ENCODE measurements around the gene FAM236B. TPM values are rescaled to one million over a fixed set of nuclear protein-coding genes. Genes with fewer than 3 reads are reported as not detected.
"Not testable (repeated sequence)": the region's sequence is repeated elsewhere in the genome, so short reads cannot be mapped to it uniquely, and the experiment has no call there.

FAM236B gene
- total and polyA plus RNA-seq, 2 donors (not counting 1 experiment from before 2014, with no cell fraction given) = not detected

- CTCF ChIA-PET = not testable (repeated sequence)
Observed at GRCh38 chrX:72777467-72777790, 5.0 kb downstream of the FAM236B start.

GRCh38 chrX:72776653-72777466 is 5.6 kb downstream of the FAM236B start, which contains the start of gene DMRTC1B:
DMRTC1B (plus strand) TSS chrX:72776890; CDS start chrX:72845136, 68,246 bp downstream.
- POLR2A ChIA-PET; H3K4me1 ChIP-seq (ENCODE audit: control insufficient read depth in 2 of 2, insufficient read depth in 2 of 2, low read length in 2 of 2); H3K9me3 ChIP-seq (ENCODE audit: control extremely low read depth in 1 of 3, control insufficient read depth in 2 of 3, insufficient read depth in 1 of 3, low read length in 2 of 3); H3K27ac ChIP-seq (ENCODE audit: low read length in 2 of 2); intact Hi-C loops (cut with micrococcal nuclease); H3K9me3 Mint-ChIP-seq (ENCODE audit: insufficient read depth); DNase-seq; H3K27ac Mint-ChIP-seq; H3K79me2 ChIP-seq (ENCODE audit: control insufficient read depth, insufficient read depth, low read length); H2AFZ ChIP-seq (ENCODE audit: insufficient read depth, low read depth, low read length, poor library complexity, severe bottlenecking); H3K27me3 Mint-ChIP-seq; H3K27me3 ChIP-seq (replicated peaks in 1 of 4; ENCODE audit: control extremely low read depth in 1 of 4, control insufficient read depth in 3 of 4, insufficient read depth in 4 of 4, low read length in 3 of 4); H4K20me1 ChIP-seq (ENCODE audit: control insufficient read depth, insufficient read depth, low read length, poor library complexity, severe bottlenecking); H3K4me3 Mint-ChIP-seq; H3K9ac ChIP-seq (ENCODE audit: low read length); H3K4me2 ChIP-seq (replicated peaks; ENCODE audit: low read depth, low read length, poor library complexity, severe bottlenecking); H3K4me1 Mint-ChIP-seq; H3K4me3 ChIP-seq (ENCODE audit: control extremely low read depth in 1 of 5, extremely low read depth in 1 of 5, insufficient read depth in 1 of 5, low read depth in 2 of 5, low read length in 4 of 5); CTCF ChIA-PET; H3K36me3 ChIP-seq (replicated peaks in 1 of 2; ENCODE audit: control extremely low read depth in 1 of 2, control insufficient read depth in 1 of 2, extremely low read depth in 1 of 2, insufficient read depth in 2 of 2, low read length in 1 of 2): not testable (repeated sequence)
- peak; percentile 87 for ATAC-seq (ENCODE audit: low read depth)
- no CpG with 5 or more reads among the region's 44 CpGs for WGBS (ENCODE audit: insufficient coverage)

More at GRCh38 chrX:72777467-72777790, 5.0 kb downstream of the FAM236B start:
- H3K4me3 Mint-ChIP-seq; H3K27me3 ChIP-seq (replicated peaks in 1 of 4; ENCODE audit: control extremely low read depth in 1 of 4, control insufficient read depth in 3 of 4, insufficient read depth in 4 of 4, low read length in 3 of 4); H3K4me1 Mint-ChIP-seq; H3K27ac ChIP-seq (ENCODE audit: low read length in 2 of 2); DNase-seq; H3K4me3 ChIP-seq (ENCODE audit: control extremely low read depth in 1 of 5, extremely low read depth in 1 of 5, insufficient read depth in 1 of 5, low read depth in 2 of 5, low read length in 4 of 5); H3K9me3 Mint-ChIP-seq (ENCODE audit: insufficient read depth); H4K20me1 ChIP-seq (ENCODE audit: control insufficient read depth, insufficient read depth, low read length, poor library complexity, severe bottlenecking); H3K9me3 ChIP-seq (ENCODE audit: control extremely low read depth in 1 of 3, control insufficient read depth in 2 of 3, insufficient read depth in 1 of 3, low read length in 2 of 3); H2AFZ ChIP-seq (ENCODE audit: insufficient read depth, low read depth, low read length, poor library complexity, severe bottlenecking); H3K79me2 ChIP-seq (ENCODE audit: control insufficient read depth, insufficient read depth, low read length); H3K4me2 ChIP-seq (replicated peaks; ENCODE audit: low read depth, low read length, poor library complexity, severe bottlenecking); POLR2A ChIA-PET; H3K27ac Mint-ChIP-seq; H3K36me3 ChIP-seq (replicated peaks in 1 of 2; ENCODE audit: control extremely low read depth in 1 of 2, control insufficient read depth in 1 of 2, extremely low read depth in 1 of 2, insufficient read depth in 2 of 2, low read length in 1 of 2); H3K9ac ChIP-seq (ENCODE audit: low read length); H3K27me3 Mint-ChIP-seq; H3K4me1 ChIP-seq (ENCODE audit: control insufficient read depth in 2 of 2, insufficient read depth in 2 of 2, low read length in 2 of 2); intact Hi-C loops (cut with micrococcal nuclease): not testable (repeated sequence)
- peak; percentile 72 for ATAC-seq (ENCODE audit: low read depth)
- whole genome bisulfite sequencing (ENCODE audit: insufficient coverage) = no CpG with 5 or more reads among the region's 15 CpGs

GRCh38 chrX:72760454-72760853 is 22.0 kb downstream of the FAM236B start:
- H3K27me3 ChIP-seq (replicated peaks in 1 of 4; ENCODE audit: control extremely low read depth in 1 of 4, control insufficient read depth in 3 of 4, insufficient read depth in 4 of 4, low read length in 3 of 4); H3K4me1 ChIP-seq (ENCODE audit: control insufficient read depth in 2 of 2, insufficient read depth in 2 of 2, low read length in 2 of 2); intact Hi-C loops (cut with micrococcal nuclease); H3K4me2 ChIP-seq (replicated peaks; ENCODE audit: low read depth, low read length, poor library complexity, severe bottlenecking); ATAC-seq (ENCODE audit: low read depth); POLR2A ChIA-PET; H3K79me2 ChIP-seq (ENCODE audit: control insufficient read depth, insufficient read depth, low read length); H3K9ac ChIP-seq (ENCODE audit: low read length); H2AFZ ChIP-seq (ENCODE audit: insufficient read depth, low read depth, low read length, poor library complexity, severe bottlenecking); H3K27me3 Mint-ChIP-seq; H3K27ac ChIP-seq (ENCODE audit: low read length in 2 of 2); H3K4me1 Mint-ChIP-seq; H3K4me3 Mint-ChIP-seq; H4K20me1 ChIP-seq (ENCODE audit: control insufficient read depth, insufficient read depth, low read length, poor library complexity, severe bottlenecking); H3K4me3 ChIP-seq (ENCODE audit: control extremely low read depth in 1 of 5, extremely low read depth in 1 of 5, insufficient read depth in 1 of 5, low read depth in 2 of 5, low read length in 4 of 5); CTCF ChIA-PET; H3K9me3 Mint-ChIP-seq (ENCODE audit: insufficient read depth); H3K9me3 ChIP-seq (ENCODE audit: control extremely low read depth in 1 of 3, control insufficient read depth in 2 of 3, insufficient read depth in 1 of 3, low read length in 2 of 3); H3K36me3 ChIP-seq (replicated peaks in 1 of 2; ENCODE audit: control extremely low read depth in 1 of 2, control insufficient read depth in 1 of 2, extremely low read depth in 1 of 2, insufficient read depth in 2 of 2, low read length in 1 of 2); H3K27ac Mint-ChIP-seq; DNase-seq: not testable (repeated sequence)
- no CpG with 5 or more reads among the region's 9 CpGs for WGBS (ENCODE audit: insufficient coverage)

GRCh38 chrX:72748545-72748944 is 33.9 kb downstream of the FAM236B start:
- H3K27ac ChIP-seq (ENCODE audit: low read length in 2 of 2); H3K4me2 ChIP-seq (replicated peaks; ENCODE audit: low read depth, low read length, poor library complexity, severe bottlenecking); H3K79me2 ChIP-seq (ENCODE audit: control insufficient read depth, insufficient read depth, low read length); POLR2A ChIA-PET; intact Hi-C loops (cut with micrococcal nuclease); H2AFZ ChIP-seq (ENCODE audit: insufficient read depth, low read depth, low read length, poor library complexity, severe bottlenecking); H3K4me3 Mint-ChIP-seq; H4K20me1 ChIP-seq (ENCODE audit: control insufficient read depth, insufficient read depth, low read length, poor library complexity, severe bottlenecking); H3K27me3 Mint-ChIP-seq; H3K27me3 ChIP-seq (replicated peaks in 1 of 4; ENCODE audit: control extremely low read depth in 1 of 4, control insufficient read depth in 3 of 4, insufficient read depth in 4 of 4, low read length in 3 of 4); H3K9ac ChIP-seq (ENCODE audit: low read length); CTCF ChIA-PET; H3K9me3 ChIP-seq (ENCODE audit: control extremely low read depth in 1 of 3, control insufficient read depth in 2 of 3, insufficient read depth in 1 of 3, low read length in 2 of 3); H3K36me3 ChIP-seq (replicated peaks in 1 of 2; ENCODE audit: control extremely low read depth in 1 of 2, control insufficient read depth in 1 of 2, extremely low read depth in 1 of 2, insufficient read depth in 2 of 2, low read length in 1 of 2); H3K4me1 ChIP-seq (ENCODE audit: control insufficient read depth in 2 of 2, insufficient read depth in 2 of 2, low read length in 2 of 2); DNase-seq; H3K4me1 Mint-ChIP-seq; H3K27ac Mint-ChIP-seq; H3K9me3 Mint-ChIP-seq (ENCODE audit: insufficient read depth); H3K4me3 ChIP-seq (ENCODE audit: control extremely low read depth in 1 of 5, extremely low read depth in 1 of 5, insufficient read depth in 1 of 5, low read depth in 2 of 5, low read length in 4 of 5); ATAC-seq (ENCODE audit: low read depth): not testable (repeated sequence)
- no CpG with 5 or more reads among the region's 3 CpGs for WGBS (ENCODE audit: insufficient coverage)
